HCT116 (cell line): Measurements from ENCODE around the gene WWTR1. TPM values are rescaled to one million over a fixed set of nuclear protein-coding genes. Genes with fewer than 3 reads are reported as not detected.

Source experiments
- ATAC-seq: fragments of 200-7000 bp; cut with Tn5 transposase; 2 replicates; pipeline ENCODE4 v1.9.1; 2020; ENCODE audit warnings: mild to moderate bottlenecking, moderate library complexity
- BruUV-seq: library from RNA; stranded (reverse); fragments of 400-500 nt; replicated peaks from 2 replicates; lab custom pipeline; 2021; lab: Mats Ljungman, UMichigan
- CTCF ChIA-PET: fragments of 300-600 bp; sonication (Branson Sonifier 250); formaldehyde crosslinking; loops from one replicate; lab custom pipeline; 2021; ENCODE audit warnings: antibody characterized with exemption; lab: Charles Lee
- POLR2A ChIA-PET: fragments of 300-600, 350-600 bp; sonication (Branson Sonifier 250); formaldehyde crosslinking; loops from one replicate; lab custom pipeline; 2021; ENCODE audit warnings: antibody characterized with exemption; lab: Charles Lee
- RAD21 ChIA-PET, 2 experiments: fragments of 300-600 bp; sonication (Branson Sonifier 250); formaldehyde crosslinking; loops; one replicate each; lab custom pipeline; 2023; ENCODE audit warnings: low total read pairs in 2 of 2; ENCODE audit not compliant: uncharacterized antibody in 2 of 2, unreplicated experiment in 2 of 2, low non-redundant PET in 1 of 2; lab: Charles Lee
- DNase-seq: peaks from one replicate; pipeline ENCODE4 v3.0.0-alpha.2; 2010; ENCODE audit warnings: low read depth, low spot score
- H2AFZ ChIP-seq: fragments of 200-600 bp; shearing (Covaris generic), sonication (generic); 2 replicates; pipeline ENCODE4 v1.6.1; 2017; ENCODE audit warnings: low read depth, mixed run types, mixed read lengths, antibody characterized with exemption, low read length; ENCODE audit not compliant: poor library complexity, severe bottlenecking
- H3K27ac ChIP-seq: 2 replicates; pipeline ENCODE4 v1.5.1; 2012; ENCODE audit warnings: low read depth, low read length
- H3K27me3 ChIP-seq: fragments of 200-600 bp; sonication (generic); 2 replicates; pipeline ENCODE4 v1.6.1; 2016; ENCODE audit warnings: mixed run types, low read length, mixed read lengths; ENCODE audit not compliant: insufficient read depth
- H3K36me3 ChIP-seq, 2 experiments: fragments of 200-500 bp in 1 of 2; fragments of 200-600 bp in 1 of 2; sonication (Bioruptor generic) in 1 of 2; sonication (generic) in 1 of 2; 2 replicates each; pipeline versions ENCODE4 v1.5.1 to v1.6.1; 2014 to 2016; ENCODE audit warnings: low read length in 2 of 2, inconsistent platforms in 1 of 2, mixed read lengths in 1 of 2, mixed run types in 1 of 2; ENCODE audit not compliant: insufficient read depth in 2 of 2, control insufficient read depth in 1 of 2
- H3K4me1 ChIP-seq, 2 experiments: fragments of 200-600 bp in 1 of 2; sonication (generic) in 1 of 2; 2 replicates each; pipeline versions ENCODE4 v1.5.1 to v1.6.1; 2012 to 2017; ENCODE audit warnings: low read length in 2 of 2, inconsistent platforms in 1 of 2, mild to moderate bottlenecking in 1 of 2, mixed read lengths in 1 of 2, mixed run types in 1 of 2, moderate library complexity in 1 of 2; ENCODE audit not compliant: insufficient read depth in 2 of 2, control insufficient read depth in 1 of 2
- H3K4me2 ChIP-seq: fragments of 200-600 bp; sonication (generic); 2 replicates; pipeline ENCODE4 v1.6.1; 2017; ENCODE audit warnings: mixed run types, low read length, mixed read lengths
- H3K4me3 ChIP-seq, 2 experiments: fragments of 200-600 bp in 1 of 2; sonication (generic) in 1 of 2; replicated peaks in 1 of 2; 2 replicates each; pipeline ENCODE4 v1.5.1; 2011 to 2016; ENCODE audit warnings: low read length in 2 of 2, control low read depth in 1 of 2, low read depth in 1 of 2, mild to moderate bottlenecking in 1 of 2, mixed read lengths in 1 of 2, mixed run types in 1 of 2
- H3K79me2 ChIP-seq: fragments of 200-600 bp; sonication (generic); 2 replicates; pipeline ENCODE4 v1.6.1; 2017; ENCODE audit warnings: mild to moderate bottlenecking, mixed run types, low read length, moderate library complexity, mixed read lengths; ENCODE audit not compliant: insufficient read depth
- H3K9ac ChIP-seq: fragments of 200-600 bp; sonication (generic); 2 replicates; pipeline ENCODE4 v1.6.1; 2016; ENCODE audit warnings: low read length, mixed read lengths
- H3K9me2 ChIP-seq: fragments of 200-600 bp; sonication (generic), shearing (Covaris generic); 2 replicates; pipeline ENCODE4 v1.6.1; 2017; ENCODE audit warnings: mixed run types, mild to moderate bottlenecking, moderate library complexity; ENCODE audit not compliant: insufficient read depth
- H3K9me3 ChIP-seq, 2 experiments: fragments of 200-500 bp in 1 of 2; fragments of 200-600 bp in 1 of 2; sonication (Bioruptor generic) in 1 of 2; sonication (generic) in 1 of 2; 2 replicates each; pipeline ENCODE4 v1.6.1; 2014 to 2017; ENCODE audit warnings: low read length in 2 of 2, mixed read lengths in 2 of 2, inconsistent platforms in 1 of 2, low read depth in 1 of 2, mild to moderate bottlenecking in 1 of 2, mixed run types in 1 of 2, moderate library complexity in 1 of 2; ENCODE audit not compliant: control insufficient read depth in 1 of 2, insufficient read depth in 1 of 2
- H4K20me1 ChIP-seq: fragments of 200-600 bp; sonication (generic), shearing (Covaris generic); 2 replicates; pipeline ENCODE4 v1.6.1; 2017; ENCODE audit warnings: mixed run types, mild to moderate bottlenecking, moderate library complexity; ENCODE audit not compliant: insufficient read depth
- CBX3 ChIP-seq: IDR thresholded peaks from 2 replicates; pipeline ENCODE4 v1.6.1; 2012; ENCODE audit warnings: low read depth
- CEBPB ChIP-seq: IDR thresholded peaks from 2 replicates; pipeline ENCODE4 v1.6.1; 2012; ENCODE audit warnings: low read depth
- EGR1 ChIP-seq: IDR thresholded peaks from 2 replicates; pipeline ENCODE4 v1.6.1; 2012; ENCODE audit warnings: low read depth
- ELF1 ChIP-seq: IDR thresholded peaks from 2 replicates; pipeline ENCODE4 v1.6.1; 2012; ENCODE audit warnings: low read depth, borderline replicate concordance
- EZH2 ChIP-seq: fragments of 200-600 bp; sonication (generic); IDR thresholded peaks from 2 replicates; pipeline ENCODE4 v1.6.1; 2017; ENCODE audit warnings: antibody characterized with exemption, mixed run types
- FOSL1 ChIP-seq: IDR thresholded peaks from 2 replicates; pipeline ENCODE4 v1.6.1; 2012; ENCODE audit warnings: low read depth
- JUND ChIP-seq: IDR thresholded peaks from 2 replicates; pipeline ENCODE4 v1.6.1; 2012
- POLR2AphosphoS5 ChIP-seq: IDR thresholded peaks from 2 replicates; pipeline ENCODE4 v1.6.1; 2011; ENCODE audit warnings: mild to moderate bottlenecking, low read depth, low read length, moderate library complexity
- RAD21 ChIP-seq: IDR thresholded peaks from 2 replicates; pipeline ENCODE4 v1.6.1; 2012; ENCODE audit warnings: low read depth, mild to moderate bottlenecking
- SP1 ChIP-seq: IDR thresholded peaks from 2 replicates; pipeline ENCODE4 v1.6.1; 2012; ENCODE audit warnings: low read depth
- SRF ChIP-seq: IDR thresholded peaks from 2 replicates; pipeline ENCODE4 v1.6.1; 2012; ENCODE audit warnings: low read depth
- TCF7L2 ChIP-seq: IDR thresholded peaks from 2 replicates; pipeline ENCODE4 v1.7.0; 2011; ENCODE audit warnings: borderline replicate concordance, inconsistent platforms; ENCODE audit not compliant: insufficient read depth, insufficient read length; ENCODE audit errors: extremely low read depth
- ZNF274 ChIP-seq: fragments of 200-500 bp; sonication (Bioruptor generic); IDR thresholded peaks from 2 replicates; pipeline ENCODE4 v1.6.1; 2014; ENCODE audit warnings: mild to moderate bottlenecking, low read depth, low read length, inconsistent platforms
- intact Hi-C: fragments of 100-400 bp; cut with micrococcal nuclease; formaldehyde crosslinking; loops from 2 replicates; pipeline ENCODE4 v1.10.0; 2022
- total RNA-seq: library from RNA; stranded (reverse); gene quantifications from one replicate; pipeline ENCODE4 v1.2.1, GENCODE V29; 2021; ENCODE audit not compliant: unreplicated experiment
- TF ChIP-seq, protein P1 (sequence below): IDR thresholded peaks from 2 replicates; pipeline ENCODE4 v1.6.1; 2012
- TF ChIP-seq, protein P2 (sequence below), 3 experiments: fragments of 200-600 bp in 1 of 3; sonication (generic) in 1 of 3; IDR thresholded peaks in 2 of 3; conservative IDR thresholded peaks in 1 of 3; 2 replicates each; pipeline ENCODE4 v1.5.1; 2012 to 2017; ENCODE audit warnings: low read depth in 2 of 3, low read length in 2 of 3, antibody characterized with exemption in 1 of 3, borderline replicate concordance in 1 of 3, control low read depth in 1 of 3, mild to moderate bottlenecking in 1 of 3, mixed read lengths in 1 of 3, mixed run types in 1 of 3, moderate library complexity in 1 of 3; ENCODE audit not compliant: insufficient read depth in 1 of 3

Gene WWTR1
- total RNA-seq, 1 experiment from 2014 or later = 46.9 TPM

DNA sequence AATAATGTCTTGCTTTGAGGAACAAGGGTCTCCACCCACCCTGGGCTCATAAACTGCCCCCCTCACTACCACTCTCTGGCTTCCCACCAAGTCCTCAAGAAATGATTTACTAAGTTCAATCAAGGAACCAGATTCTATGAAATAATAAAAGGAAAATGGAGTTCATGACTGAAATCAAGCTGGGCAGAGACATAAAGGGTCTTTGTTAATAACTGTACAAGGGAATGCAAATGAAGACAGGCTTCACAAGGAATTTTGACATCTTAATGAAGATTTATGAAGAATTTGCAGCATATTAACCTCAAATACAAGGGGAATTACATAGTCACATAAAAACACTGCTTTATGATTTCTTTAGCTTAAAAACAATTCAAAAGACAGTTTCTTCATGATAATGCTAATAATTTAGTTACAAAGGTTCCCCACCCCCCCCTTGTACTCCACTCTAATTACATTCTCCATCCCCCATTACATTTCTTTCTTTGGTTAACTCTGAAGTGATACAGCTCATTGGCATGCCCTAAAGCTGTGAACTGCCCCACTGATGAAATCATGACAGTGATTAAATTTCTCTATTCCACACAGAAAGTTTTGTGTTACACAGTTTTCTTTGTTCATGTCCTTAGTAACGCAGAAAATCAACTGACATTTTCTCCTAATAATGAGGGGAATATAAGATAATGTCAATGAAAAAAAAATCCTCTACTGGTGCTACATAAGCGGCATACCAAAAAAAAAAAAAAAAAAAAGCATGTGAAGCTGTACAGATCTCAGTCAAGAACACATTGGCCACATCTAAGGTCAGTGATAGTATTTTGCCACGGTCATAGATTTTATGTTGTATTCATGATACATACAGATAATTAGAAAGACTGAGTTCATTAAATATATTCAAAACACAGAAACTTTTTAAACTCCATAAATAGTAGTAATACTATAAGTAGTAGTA lies 54.4 kb downstream of the WWTR1 start:
- TF ChIP-seq SRF = no peak
- 0 out of 2 replicates have a peak, but pooled peaks have one; percentile 31 for TF ChIP-seq FOSL1
- no peak for TF ChIP-seq EGR1
- peak; percentile 29; the same call in 1 of the 2 replicates for TF ChIP-seq CEBPB
- TF ChIP-seq, protein P1, sequence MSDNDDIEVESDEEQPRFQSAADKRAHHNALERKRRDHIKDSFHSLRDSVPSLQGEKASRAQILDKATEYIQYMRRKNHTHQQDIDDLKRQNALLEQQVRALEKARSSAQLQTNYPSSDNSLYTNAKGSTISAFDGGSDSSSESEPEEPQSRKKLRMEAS = no peak
- TF ChIP-seq, all 23 proteins: peak for 2
- DNase-seq (no peak), ATAC-seq (peak; percentile 59)
- Histone ChIP-seq H3K27ac (peak overlapping the region; percentile 54; the same call in 1 of the 2 replicates), H3K27me3 (no peaks in the 10 kb centered on the region), H3K36me3 (no peaks in the 10 kb centered on the region), H3K4me2 (peak overlapping the region; percentile 51), H3K79me2 (peaks cover 58% of the 10 kb centered on the region), H4K20me1 (no peaks in the 10 kb centered on the region), H3K4me3 (no peak overlapping the region), H3K4me1 (peaks cover 46 to 52% of the 10 kb centered on the region in 2 experiments), H3K9ac (peak overlapping the region; percentile 6; the same call in 1 of the 2 replicates), H3K9me2 (no peaks in the 10 kb centered on the region), H3K9me3 (no peaks in the 10 kb centered on the region), H2AFZ (no peak overlapping the region)
- no TSS peak for BruUV-seq
- intact Hi-C loops = no loop called here
- ChIA-PET POLR2A (interaction anchor here (1.2 kb wide), 1 partner anchor 24 kb away, joined by 3 read pairs; no protein-coding TSS in a partner anchor), CTCF (interaction anchor here (1.8 kb wide), 1 partner anchor 23 kb away, joined by 4 read pairs; no protein-coding TSS in a partner anchor), RAD21 (no interaction called here)

DNA sequence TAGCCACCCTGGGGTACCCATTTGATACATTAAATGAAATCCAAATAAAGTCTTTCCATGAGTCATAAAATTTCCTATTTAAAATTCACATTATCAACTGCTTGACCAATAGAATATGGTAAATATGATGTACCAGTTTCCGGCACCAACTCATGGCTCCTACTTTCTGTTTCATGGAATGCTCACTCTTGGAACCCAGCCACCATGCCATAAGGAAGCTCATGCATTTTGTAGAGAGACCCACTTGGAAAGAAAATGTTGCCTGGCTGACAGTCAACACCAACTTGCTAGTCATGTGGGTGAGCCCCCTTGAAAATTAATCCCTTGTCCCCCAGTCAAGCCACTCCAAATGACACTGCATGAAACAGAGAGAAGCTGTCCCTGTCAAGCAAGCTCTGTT lies 57.2 kb downstream of the WWTR1 start:
- DNase-seq (no peak), ATAC-seq (no peak)
- POLR2A ChIA-PET = no interaction called here
- Histone ChIP-seq H3K4me1 (peaks cover 38 to 41% of the 10 kb centered on the region in 2 experiments), H3K79me2 (peaks cover 60% of the 10 kb centered on the region), H3K9ac (no peak overlapping the region), H3K9me3 (no peaks in the 10 kb centered on the region), H2AFZ (no peak overlapping the region), H4K20me1 (no peaks in the 10 kb centered on the region), H3K4me2 (no peak overlapping the region), H3K4me3 (no peak overlapping the region), H3K27me3 (no peaks in the 10 kb centered on the region), H3K36me3 (no peaks in the 10 kb centered on the region), H3K27ac (no peak overlapping the region), H3K9me2 (no peaks in the 10 kb centered on the region)
- intact Hi-C loops = no loop called here
- no TSS peak for BruUV-seq
- RAD21 ChIA-PET = no interaction called here
- CTCF ChIA-PET = no interaction called here
- TF ChIP-seq, protein P1 = no peak
- TF ChIP-seq CBX3 = no peak
- no peak for TF ChIP-seq ELF1
- TF ChIP-seq EZH2 = no peak
- no peak for TF ChIP-seq TCF7L2
- TF ChIP-seq CEBPB = no peak
- no peak for TF ChIP-seq POLR2AphosphoS5
- no peak for TF ChIP-seq JUND
- TF ChIP-seq ZNF274 = no peak
- TF ChIP-seq, protein P2, sequence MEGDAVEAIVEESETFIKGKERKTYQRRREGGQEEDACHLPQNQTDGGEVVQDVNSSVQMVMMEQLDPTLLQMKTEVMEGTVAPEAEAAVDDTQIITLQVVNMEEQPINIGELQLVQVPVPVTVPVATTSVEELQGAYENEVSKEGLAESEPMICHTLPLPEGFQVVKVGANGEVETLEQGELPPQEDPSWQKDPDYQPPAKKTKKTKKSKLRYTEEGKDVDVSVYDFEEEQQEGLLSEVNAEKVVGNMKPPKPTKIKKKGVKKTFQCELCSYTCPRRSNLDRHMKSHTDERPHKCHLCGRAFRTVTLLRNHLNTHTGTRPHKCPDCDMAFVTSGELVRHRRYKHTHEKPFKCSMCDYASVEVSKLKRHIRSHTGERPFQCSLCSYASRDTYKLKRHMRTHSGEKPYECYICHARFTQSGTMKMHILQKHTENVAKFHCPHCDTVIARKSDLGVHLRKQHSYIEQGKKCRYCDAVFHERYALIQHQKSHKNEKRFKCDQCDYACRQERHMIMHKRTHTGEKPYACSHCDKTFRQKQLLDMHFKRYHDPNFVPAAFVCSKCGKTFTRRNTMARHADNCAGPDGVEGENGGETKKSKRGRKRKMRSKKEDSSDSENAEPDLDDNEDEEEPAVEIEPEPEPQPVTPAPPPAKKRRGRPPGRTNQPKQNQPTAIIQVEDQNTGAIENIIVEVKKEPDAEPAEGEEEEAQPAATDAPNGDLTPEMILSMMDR (IDR thresholded peaks at IDR 0.05 in 2 of 3, conservative IDR thresholded peaks at IDR 0.05 in 1 of 3; ENCODE audit: borderline replicate concordance in 1 of 3, insufficient read depth in 1 of 3, low read depth in 2 of 3, low read length in 2 of 3) = no peak
- no peak for TF ChIP-seq RAD21
- TF ChIP-seq SRF = no peak
- no peak for TF ChIP-seq SP1
- no peak for TF ChIP-seq FOSL1
